ENCODE measurements around the gene SLC39A7.

DNA sequence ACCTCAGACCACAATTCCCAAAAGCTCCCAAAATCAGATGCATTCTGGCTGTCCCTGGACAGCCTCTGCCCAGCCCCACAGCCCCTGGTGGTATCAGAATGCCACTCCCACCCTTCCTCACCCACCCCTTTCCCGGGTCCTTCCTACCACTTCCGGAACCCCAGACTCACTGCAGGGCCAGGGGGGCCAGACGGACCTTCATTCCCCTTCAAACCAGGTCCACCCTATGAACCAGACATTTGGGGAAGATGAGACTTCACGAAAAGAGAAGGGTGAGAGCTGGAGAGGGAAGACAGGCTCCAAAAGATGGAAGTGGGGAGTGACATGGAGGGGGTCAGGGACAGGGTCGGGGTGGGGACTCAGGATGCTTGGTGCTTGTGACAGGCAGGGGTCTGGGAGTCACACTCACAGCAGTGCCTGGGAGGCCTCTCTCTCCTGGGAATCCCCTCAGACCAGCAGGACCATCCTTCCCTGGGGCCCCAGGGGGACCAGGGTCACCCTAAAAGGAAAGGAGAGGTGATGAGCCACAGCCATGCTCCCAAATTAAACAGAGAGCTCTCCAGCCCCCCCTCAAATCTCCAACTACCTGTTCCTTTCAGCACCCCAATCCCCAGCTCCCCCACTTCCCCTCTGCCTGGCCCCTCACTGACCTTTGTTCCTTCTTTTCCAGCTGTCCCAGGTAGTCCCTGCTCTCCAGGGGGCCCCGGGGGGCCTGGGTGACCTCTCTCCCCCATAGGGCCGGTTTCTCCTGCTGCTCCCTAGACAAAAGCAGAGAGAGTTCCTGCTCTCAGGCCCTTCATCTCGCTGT is 28.6 kb upstream of the SLC39A7 start:
- TF ChIP-seq ESRRG (CRISPR knock-in tag; IDR thresholded peaks at IDR 0.05) (no peak), ARNTL (CRISPR knock-in tag; IDR thresholded peaks at IDR 0.05; ENCODE audit: borderline replicate concordance, low read depth) (no peak), RARB (CRISPR knock-in tag; IDR thresholded peaks at IDR 0.05) (no peak), SNAI2 (CRISPR knock-in tag; IDR thresholded peaks at IDR 0.05) (no peak), TCF4 (CRISPR knock-in tag; IDR thresholded peaks at IDR 0.05; ENCODE audit: borderline replicate concordance) (no peak), ZFP3 (CRISPR knock-in tag; IDR thresholded peaks at IDR 0.05) (no peak), ZNF565 (CRISPR knock-in tag; conservative IDR thresholded peaks at IDR 0.05; ENCODE audit: low read depth) (no peak), GLIS3 (CRISPR knock-in tag; IDR thresholded peaks at IDR 0.05) (no peak), ISL1 (CRISPR knock-in tag; IDR thresholded peaks at IDR 0.05) (no peak), OSR1 (CRISPR knock-in tag; IDR thresholded peaks at IDR 0.05) (no peak)
- TF ChIP-seq, protein P1, sequence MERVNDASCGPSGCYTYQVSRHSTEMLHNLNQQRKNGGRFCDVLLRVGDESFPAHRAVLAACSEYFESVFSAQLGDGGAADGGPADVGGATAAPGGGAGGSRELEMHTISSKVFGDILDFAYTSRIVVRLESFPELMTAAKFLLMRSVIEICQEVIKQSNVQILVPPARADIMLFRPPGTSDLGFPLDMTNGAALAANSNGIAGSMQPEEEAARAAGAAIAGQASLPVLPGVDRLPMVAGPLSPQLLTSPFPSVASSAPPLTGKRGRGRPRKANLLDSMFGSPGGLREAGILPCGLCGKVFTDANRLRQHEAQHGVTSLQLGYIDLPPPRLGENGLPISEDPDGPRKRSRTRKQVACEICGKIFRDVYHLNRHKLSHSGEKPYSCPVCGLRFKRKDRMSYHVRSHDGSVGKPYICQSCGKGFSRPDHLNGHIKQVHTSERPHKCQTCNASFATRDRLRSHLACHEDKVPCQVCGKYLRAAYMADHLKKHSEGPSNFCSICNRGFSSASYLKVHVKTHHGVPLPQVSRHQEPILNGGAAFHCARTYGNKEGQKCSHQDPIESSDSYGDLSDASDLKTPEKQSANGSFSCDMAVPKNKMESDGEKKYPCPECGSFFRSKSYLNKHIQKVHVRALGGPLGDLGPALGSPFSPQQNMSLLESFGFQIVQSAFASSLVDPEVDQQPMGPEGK (CRISPR knock-in tag; IDR thresholded peaks at IDR 0.05; ENCODE audit: borderline replicate concordance), result no peak
